GM10847 (cell line): Measurements from ENCODE around the gene SLIT3.

Source experiments
- POLR2A ChIP-seq: IDR thresholded peaks from 2 replicates; pipeline ENCODE4 v1.6.1; 2011; ENCODE audit not compliant: insufficient read length; ENCODE audit errors: extremely low read depth

Gene SLIT3

GRCh38 chr5:169251333-169252084 is 49.4 kb downstream of the SLIT3 start:
- TF ChIP-seq POLR2A = no peak

GRCh38 chr5:169250887-169251286 is 50.1 kb downstream of the SLIT3 start:
- no peak for TF ChIP-seq POLR2A

GRCh38 chr5:169248996-169249395 is 51.9 kb downstream of the SLIT3 start:
- no peak for TF ChIP-seq POLR2A

- TF ChIP-seq POLR2A = no peak
Measured at GRCh38 chr5:169248550-169248949, 52.4 kb downstream of the SLIT3 start.

GRCh38 chr5:169244812-169245211 is 56.1 kb downstream of the SLIT3 start:
- TF ChIP-seq POLR2A = no peak

GRCh38 chr5:169243651-169244422 is 57.1 kb downstream of the SLIT3 start:
- no peak for TF ChIP-seq POLR2A

- no peak for TF ChIP-seq POLR2A
Measured at GRCh38 chr5:169242849-169243186, 58.1 kb downstream of the SLIT3 start.

GRCh38 chr5:169242175-169242848 is 58.6 kb downstream of the SLIT3 start:
- TF ChIP-seq POLR2A = no peak

GRCh38 chr5:169229342-169229892 is 71.5 kb downstream of the SLIT3 start:
- TF ChIP-seq POLR2A = no peak

GRCh38 chr5:169226895-169227294 is 74.0 kb downstream of the SLIT3 start:
- TF ChIP-seq POLR2A = no peak

GRCh38 chr5:169225830-169226356 is 75.0 kb downstream of the SLIT3 start:
- TF ChIP-seq POLR2A = no peak

- TF ChIP-seq POLR2A = no peak
Measured at GRCh38 chr5:169223595-169223953, 77.4 kb downstream of the SLIT3 start.

GRCh38 chr5:169222934-169223594 is 77.9 kb downstream of the SLIT3 start:
- no peak for TF ChIP-seq POLR2A

- no peak for TF ChIP-seq POLR2A
Measured at GRCh38 chr5:169221519-169221918, 79.4 kb downstream of the SLIT3 start.

- TF ChIP-seq POLR2A = no peak
Measured at GRCh38 chr5:169219961-169220360, 81.0 kb downstream of the SLIT3 start.
